Measurements from ENCODE around the gene DHX29.
A peak's percentile ranks its signal among the peaks of the same experiment; 100 is the strongest.

The DHX29 gene

DNA sequence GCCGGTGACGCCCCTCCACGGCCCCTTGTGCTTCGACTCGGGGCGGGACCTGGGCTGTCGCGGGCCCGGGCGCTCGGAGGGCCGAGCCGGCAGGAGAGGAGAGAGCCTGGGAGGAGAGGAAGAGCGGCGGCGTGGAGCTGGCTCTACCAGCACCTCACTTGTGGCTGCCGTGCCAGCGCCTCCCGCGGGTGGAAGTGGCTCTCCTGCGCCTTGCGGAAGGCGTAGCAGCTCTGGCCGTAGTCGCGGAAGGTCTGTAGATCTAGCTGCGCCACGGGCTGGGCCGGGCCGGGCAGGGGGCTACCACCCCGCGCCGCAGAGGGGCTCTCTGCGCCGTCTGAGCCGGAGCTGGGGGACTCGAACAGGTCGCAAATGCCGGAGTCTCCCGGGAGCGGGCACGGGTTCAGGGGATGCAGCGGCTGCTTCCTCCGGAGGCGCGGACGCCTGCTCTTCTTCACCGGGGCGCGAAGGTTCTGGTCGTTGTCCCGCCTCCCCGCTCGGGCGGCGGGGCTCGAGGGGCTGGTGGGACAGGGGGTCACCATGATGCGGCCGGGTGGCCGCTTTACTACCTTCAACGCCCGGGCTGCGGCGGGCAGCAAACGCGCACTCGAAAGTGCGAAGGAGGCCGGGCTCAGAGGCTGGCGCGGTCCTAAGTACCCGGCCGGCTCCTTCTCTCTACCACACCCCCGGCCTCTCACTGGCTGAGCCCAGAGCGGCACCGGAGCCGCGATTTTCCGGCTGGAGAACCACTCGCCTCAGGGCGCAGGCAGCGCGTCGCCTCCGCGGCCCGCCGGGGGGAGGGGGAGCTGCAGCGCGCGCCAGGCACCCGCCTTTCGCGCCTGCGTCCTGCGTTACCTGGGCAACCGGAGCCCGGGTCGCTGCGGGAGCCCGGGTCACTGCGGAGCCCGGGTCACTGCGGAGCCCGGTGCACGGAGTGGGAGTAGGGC, 74.2 kb downstream of the DHX29 start, which contains the start of gene CCNO:
TSS of gene CCNO (minus strand) at position 624 of the 944 bp plus-strand sequence. CDS start at position 539, 85 bp downstream.
- DNase-seq (ENCODE audit: low spot score): peak; percentile 88

DNA sequence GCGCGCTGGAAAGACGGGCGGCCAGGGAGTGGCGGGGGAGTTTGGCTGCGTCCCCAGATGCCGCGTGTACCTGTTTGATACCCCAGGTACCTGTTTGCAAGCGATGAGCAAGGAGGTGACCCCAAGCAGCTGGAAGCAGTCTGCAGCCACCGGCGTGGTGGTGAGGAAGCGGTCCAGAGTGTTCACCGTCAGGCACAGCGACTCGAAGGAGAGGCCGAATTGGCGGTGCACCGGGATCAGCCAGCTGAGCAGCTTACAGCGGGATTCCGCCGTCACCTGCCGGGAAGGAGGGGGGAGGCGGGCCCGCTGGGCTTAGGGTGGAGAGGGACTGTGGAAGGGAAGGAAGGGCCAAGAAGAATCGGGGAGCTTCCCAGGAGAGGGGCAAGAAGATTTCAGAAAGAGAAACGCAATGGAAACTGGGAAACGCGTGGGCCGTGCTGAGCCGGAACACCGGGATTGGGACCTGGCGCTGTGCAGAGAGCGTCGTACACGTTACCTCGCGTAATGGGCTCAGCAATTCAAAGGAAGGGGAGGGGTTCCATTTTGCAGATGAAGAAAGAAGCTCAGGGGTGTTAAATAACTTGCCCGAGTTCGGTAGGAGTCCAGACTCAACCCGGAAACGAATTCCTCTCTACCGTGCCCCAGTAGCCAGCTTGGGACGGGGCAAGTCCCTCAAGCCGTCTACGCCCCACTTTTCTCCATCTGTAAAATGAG, 75.1 kb downstream of the DHX29 start:
- peak; percentile 79 for DNase-seq (ENCODE audit: low spot score)

DNA sequence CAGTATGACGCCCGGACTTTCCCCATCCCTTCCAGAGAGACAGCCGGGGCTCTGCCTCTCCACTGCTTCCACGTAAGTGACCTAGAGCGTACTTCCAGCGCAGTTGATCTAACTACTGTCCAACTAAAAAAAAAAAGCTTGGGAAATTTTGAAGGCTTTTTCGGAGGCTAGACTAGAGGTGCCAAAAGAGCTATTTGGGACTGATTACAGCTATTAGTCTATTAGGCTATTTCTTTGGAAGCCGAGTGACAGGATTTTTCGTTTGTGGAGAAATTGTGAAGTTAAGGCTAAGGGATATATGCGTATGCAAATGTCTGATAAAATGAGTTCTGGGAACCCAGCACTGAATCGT, 75.6 kb downstream of the DHX29 start:
- peak; percentile 40 for DNase-seq (ENCODE audit: low spot score)

DNA sequence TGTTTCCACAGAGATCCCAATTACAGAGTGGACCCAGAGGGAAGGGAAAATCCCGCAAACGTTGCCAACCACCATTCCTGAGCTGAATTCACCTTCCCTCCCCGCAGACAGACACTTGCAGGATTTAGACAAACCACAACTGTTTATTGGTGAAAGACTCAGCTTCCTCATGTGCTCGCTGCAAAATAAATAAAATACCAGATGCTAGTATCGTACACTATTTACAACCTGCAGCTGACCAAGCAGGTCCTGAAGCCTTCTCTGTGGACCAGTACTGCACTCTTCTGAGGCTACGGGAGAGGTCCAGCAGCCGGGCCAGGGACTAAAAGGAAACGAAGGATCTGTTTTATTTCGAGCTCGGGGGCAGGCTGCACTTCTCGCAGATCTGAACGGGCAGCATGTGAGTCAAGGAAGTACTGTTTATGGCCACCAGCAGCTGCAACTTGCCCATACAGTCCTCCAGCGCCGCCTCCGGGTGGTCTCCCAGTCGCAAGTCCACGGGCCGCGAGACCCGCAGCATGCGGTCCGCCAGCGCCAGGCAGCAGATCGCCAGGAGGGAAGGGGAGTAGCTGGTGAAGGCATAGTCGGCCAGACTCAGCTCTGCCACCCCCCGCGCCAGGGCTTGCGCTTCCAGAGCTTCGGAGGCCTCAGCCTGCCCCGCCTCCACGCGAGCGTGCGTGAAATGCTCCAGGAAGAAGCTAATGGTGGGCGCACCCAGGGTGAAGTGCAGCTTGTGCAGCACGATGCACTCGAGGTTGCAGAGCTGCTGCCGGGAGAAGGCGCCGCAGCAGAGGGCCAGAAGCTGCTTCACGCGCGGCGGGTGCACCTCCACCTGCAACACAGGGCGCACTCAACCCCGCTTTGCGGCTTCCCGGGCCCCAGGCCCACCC, 76.2 kb downstream of the DHX29 start:
- peak; percentile 83 for DNase-seq (ENCODE audit: low spot score)

DNA sequence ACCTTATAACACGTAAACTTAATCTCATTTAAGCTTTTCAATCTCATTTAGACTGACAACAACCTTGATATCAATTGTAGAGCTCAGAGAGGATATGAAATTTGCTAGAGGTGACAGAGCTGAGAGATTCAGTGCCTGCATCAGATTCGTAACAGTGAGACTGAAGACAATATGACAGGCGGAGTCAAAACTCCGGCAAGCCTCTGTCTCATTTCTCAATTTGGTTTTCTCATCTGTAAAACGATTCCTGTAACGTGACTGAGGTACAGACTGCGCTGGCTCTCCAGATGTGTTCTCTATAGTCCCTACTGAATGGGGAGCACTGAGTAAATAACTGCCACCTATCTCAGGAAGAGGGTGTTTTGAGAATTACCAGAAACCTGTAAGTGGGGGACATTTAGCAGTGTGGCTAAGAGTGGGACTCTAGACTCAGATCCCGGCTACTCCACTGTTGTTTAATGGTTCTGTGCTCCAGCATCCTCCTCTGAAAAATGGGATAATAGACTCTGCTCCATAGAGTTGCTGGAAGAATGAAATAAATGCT, 77.3 kb downstream of the DHX29 start:
- no peak for DNase-seq (ENCODE audit: low spot score)

DNA sequence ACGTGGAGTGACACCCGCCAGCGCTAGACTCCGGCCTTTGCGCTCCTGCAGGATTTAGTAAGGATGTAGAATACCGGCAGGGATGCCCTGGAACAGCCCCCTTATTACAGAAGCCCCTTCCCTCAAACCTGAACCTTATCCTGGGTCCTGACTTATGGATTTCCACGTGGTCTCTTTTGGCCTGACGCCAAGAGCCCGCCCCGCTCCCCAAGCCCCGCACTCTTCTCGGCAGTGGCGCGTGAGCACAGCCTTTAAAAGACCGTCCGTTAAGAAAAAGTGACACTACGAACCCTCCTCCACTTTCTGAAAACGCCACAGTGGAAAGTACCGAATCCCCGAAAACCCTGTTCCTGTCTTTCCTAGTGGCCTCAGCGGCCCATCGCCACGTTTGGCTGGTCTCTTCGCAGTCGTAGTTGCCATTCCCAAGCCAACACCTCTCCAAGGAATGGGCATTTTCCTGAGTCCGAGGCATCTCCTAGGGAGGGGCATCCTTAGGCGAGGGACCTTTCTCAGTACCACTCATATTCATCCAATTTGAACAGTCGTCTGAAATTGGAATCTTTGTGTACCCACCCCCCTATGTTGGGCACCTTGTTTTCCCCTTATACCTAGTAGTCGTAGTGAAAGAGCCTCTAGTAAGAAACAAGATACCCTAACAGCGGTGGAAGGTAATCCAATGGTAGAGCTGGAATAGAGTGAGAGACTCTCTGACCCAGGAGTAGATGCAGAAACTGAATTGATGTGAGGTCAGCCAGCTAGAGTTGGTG, 79.6 kb downstream of the DHX29 start:
- no peak for DNase-seq (ENCODE audit: low spot score)

DNA sequence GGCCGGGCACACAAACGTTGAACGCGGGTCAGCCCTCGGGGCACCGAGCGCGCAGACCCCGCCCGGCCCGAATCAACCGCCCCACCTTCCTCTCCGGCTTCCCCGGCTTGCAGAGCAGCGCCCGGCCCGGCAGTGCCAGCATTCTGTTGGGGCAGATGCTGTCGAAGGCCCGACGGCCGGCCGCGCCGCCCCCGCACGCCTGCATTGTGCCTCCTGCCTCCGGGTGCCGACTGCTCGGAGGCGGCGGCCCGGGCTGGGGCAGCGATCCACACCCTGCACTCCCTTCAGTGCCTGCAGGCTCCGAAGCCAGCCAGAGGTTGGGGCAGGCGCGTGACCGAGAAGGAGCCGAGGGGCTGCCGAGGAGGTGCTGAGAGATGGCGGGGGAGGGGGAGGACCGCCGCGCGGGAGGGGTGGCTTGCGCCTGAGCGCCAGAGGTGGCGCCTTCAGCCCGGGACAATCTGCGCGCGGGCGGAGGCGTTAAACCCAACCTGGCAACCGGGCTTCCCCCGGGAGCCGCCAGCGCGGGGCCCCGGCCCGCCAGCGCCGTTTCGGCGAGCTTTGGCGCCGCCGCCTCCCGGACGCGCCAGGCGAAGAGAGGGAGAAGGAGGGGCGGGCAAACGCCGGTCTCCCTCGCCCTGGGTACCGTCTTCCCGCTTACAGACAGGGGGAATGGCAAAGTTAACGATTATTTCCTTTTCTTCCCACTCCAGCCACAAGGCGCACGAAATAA, 80.4 kb downstream of the DHX29 start, which contains the start of gene MCIDAS:
TSS of gene MCIDAS (minus strand) at position 382 of the 730 bp plus-strand sequence. CDS start at position 205, 177 bp downstream.
- DNase-seq (ENCODE audit: low spot score): peak; percentile 83

DNA sequence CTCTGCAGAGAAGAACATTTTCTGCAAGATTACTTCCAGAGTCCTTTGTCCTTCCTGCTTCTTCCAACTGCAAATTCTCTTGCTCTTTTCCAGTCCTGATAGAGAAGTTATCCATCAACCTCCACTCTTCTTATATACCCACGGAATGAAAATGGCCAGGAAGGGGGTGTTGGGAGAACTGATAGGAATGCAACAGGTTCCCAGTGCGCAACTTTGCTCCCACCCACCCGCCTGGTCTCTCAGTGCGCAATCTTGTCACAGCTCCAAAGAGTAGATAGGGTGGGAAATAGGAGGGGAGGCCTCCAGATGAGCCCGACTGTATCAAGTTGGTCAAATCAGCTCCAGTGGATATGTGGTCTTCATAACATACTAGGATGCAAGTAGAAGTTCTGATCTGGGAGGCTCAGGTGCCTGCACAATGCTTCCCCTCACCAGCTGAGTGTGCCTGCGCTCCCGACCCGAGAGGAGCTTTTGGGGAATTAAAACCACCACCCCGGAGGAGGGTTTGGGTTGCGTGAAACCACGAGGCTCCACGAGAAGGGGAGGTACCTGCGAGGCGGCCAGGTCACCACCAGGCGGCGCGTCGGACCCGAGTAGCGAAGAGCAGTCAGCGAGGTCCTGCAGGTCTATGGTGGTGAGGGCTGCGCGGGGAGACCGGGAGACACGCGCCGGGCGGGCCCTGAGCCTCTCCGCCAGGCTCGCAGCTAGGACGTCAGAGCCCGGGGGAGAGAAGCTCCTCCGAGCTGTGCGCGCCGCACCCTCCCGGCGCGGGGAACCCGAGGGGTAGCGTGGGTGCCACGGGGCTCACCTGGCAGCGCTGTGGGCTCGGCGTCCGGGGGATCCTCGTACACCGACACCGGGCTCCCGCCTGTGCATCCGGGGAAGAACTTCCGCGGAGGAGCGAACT, 81.2 kb downstream of the DHX29 start:
- peak; percentile 89 for DNase-seq (ENCODE audit: low spot score)

DNA sequence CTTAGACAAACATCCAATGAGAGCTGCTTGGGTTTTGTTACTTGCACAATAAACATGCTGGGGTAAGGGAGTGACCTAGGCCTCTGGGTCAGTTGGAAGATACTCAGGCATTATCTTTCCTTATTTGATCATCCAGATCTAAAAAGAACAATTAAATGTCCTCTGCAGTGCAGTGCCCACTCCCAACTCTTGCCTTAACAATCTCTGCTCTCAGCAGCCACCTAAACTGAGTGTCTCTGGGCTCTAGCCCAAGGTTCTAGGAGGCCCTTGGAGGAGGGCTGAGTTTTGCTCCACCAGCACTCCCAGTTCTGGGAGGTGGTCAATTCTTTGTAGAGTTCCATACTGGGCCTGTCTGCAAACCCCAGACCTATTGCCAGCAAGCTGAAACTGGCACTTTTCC, 82.1 kb downstream of the DHX29 start:
- no peak for DNase-seq (ENCODE audit: low spot score)

DNA sequence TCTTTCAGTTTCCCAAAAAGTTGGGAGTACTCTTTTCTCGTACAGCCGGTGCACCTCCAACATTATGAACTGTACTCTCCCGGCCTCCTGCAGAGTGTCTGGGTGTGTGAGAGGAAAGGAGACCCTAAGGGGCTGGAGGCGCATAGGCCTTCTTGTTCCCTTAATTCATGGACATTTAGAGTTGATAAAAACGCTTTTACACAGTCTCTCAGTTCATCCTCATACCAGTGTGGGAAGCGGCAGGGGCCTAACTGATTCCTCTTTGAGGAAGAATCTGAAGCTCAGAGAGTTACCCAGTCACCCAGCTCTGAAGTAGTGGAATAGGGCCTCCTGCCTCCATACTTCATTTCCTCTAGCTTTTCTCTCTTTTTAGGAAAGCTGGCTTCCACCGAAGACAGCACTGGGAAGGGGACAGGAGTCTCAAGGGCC, 83.7 kb downstream of the DHX29 start:
- DNase-seq (ENCODE audit: low spot score): no peak

DNA sequence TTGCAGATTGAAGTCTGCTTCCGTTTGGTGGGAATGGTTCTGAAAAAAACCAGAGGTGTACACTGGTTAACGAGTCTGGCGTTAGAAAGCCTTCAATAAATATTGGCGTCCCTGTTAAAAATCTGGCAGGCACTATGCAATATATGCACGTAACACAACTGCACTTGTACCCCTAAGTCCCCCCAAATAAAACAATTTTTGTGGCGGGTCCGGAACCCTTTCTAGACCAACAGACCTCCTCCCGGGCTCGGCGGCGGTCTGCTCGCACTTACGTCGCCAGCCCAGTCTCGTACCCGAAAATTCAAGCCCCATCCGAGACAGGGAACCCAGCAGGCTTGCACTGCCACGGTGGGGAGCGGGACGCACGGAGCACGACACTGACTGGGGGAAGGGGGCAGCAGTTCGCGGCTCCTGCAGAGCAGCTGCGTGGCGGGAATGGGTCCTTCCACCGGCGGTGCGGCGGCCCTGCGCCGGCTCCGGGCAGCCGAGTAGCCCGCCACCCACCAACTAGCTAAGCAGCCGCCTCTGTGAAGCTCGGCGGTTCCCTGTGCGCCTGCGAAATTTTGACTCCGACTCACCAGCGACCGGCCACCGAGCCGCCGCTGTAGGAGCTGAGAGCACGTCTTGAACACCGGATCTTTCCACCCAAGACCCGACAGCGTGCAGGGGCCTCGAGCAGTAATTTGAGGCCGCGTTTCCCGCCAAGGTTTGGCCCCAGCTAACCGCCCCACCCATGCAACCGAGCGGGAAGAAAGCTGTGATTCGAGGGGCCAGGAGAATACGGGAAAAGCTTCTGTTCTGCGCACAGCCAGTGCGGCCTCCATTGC, 84.3 kb downstream of the DHX29 start:
- no peak for DNase-seq (ENCODE audit: low spot score)

DNA sequence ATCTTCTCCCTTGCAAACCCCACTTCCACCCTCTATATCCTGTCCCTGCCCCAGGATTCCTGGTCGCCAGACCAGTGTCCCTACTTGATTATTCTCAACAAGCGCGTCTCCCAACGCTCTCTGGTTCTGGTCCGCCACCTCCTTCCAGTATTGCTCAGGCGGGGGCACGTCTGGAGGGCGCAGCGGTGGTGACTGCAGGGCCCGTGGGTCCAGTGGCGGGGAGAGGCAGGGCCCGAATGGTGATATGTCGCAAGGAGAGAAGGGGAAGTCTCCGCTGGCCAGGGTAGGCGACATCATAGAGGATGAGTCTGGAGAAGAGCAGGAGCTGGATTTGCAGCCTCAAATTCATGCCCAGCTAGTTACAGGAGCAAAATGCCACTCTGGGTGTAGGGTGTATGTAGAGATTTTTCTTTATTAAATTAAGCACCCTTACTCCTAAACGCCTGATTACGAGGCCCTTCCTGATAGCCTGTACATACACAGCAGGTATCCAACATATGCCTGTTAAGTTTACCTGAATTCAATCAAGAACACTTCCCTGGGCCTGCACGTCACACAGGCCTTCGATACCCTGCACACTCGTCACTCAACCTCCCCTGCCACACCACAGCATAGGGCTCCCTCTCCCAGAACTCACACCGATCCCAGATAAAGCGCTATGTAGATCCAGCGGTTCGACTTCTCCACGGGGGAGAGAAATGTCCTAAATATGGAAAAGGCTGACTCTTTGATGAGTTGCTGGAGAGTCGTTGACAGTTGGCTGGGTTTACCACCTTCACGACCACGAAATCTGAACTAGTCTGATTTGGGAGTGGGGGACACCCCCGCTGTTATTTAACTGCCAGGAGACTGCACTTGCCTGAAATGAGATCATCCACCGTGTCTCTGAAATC, 85.2 kb downstream of the DHX29 start:
- no peak for DNase-seq (ENCODE audit: low spot score)

DNA sequence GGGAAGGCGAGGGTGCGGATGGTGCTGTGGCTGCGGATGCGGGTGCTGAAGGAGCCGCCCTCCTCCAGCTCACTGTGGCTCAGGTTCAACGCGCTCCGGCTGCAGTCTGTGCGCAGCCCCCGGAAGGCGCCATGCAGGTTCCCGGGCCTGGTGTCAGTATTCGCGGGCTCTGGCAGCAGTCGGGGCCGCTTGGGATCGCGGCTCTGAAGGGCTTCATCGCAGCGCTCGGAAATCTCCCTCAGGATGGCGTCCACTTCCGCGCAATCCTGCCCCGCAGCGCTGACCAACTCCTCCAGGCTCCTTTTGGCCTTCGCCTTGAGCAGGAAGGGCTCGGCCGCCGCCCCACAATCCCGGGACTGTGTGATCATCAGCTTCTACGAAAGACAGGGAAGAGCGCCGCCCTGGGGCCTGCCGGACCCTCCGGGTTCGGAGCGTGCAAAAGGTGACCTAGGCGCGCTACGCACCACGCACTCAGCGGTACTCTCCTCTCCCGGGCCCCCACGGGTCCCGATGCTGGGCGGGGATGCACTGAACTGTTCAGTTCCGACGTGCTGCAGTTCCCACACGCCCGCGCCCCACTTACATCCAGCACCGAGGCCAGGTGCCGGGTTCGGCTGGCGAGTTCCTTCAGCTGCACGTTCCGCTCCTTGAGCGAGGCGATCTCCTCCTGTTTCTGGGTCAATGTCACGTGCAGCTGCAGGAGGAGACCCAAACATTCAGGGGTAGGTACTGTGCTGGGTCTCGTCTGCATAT, 86.9 kb downstream of the DHX29 start:
- DNase-seq (ENCODE audit: low spot score): no peak

DNA sequence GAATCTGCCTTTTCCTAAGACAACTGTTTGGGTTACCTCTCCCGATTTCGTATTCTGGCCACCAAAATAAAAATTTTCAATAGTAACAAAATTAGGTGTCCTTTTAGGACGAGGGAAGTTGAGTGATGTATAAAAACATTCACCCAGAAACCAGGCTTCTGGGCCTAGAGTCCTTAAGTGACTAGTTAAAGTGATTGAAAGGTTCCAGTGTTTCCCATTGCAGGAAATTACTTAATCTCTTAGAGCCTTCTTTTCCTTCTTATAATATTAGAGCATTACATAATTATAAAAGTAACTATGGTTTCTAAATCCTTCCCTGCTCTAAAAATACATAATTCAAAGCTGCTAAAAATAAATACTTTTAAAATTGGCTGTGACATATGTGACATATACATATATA, 87.7 kb downstream of the DHX29 start:
- DNase-seq (ENCODE audit: low spot score): no peak

DNA sequence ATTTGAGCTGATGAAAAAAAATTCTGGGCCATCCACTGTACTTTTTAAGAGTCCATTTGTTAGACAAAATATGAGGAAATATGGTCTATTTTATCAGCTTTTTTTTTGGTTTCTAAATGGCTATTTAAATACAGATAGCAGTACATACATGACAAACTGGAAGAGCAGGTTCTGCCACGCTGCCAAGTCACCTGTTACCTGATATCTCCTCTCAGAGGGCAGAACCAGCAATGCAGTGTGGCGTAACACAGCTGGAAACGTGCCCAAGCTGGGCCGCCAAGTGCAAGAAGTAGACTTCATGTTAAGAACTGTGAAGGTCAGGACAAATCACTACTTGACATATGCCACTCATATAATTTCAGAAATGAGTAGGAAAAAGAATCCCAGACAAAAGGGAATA, 88.5 kb downstream of the DHX29 start:
- DNase-seq (ENCODE audit: low spot score): no peak

DNA sequence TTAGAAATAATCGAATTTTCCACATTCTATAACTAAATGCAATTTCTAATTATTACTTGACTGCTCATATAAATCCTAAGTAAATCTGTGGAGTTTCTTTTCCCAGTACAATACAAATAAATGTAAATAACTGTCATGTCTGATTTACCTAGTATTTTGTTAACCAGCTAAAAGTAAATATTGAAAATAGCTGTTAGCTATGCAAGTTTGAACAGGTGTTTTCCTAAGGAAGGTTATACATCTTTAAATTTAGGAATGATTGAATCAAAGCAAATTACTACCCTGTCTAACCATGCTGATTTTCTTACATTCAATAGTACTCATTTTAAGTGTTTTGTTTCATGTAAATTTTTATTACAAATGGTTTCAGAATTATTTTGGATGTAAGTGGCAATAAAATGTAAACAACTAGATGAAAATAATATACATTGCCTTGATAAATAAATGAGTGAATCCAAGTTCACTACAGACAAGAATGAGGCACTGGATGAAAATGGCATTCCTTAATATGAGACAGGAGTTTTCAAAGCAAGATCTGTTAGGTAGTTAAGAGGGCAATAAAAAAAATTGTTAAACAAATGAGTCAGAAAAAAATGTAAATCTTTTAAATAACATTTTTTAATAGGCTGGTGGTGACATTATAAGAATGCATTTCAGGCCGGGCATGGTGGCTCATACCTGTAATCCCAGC, 96.2 kb downstream of the DHX29 start:
- no peak for DNase-seq (ENCODE audit: low spot score)
